ENCODE measurements around the gene LRRC7.
"Not testable (repeated sequence)": the region's sequence is repeated elsewhere in the genome, so short reads cannot be mapped to it uniquely, and the experiment has no call there.

The LRRC7 gene

GRCh38 chr1:69911301-69911801 is 343.6 kb downstream of the LRRC7 start:
- no peak for DNase-seq

DNA sequence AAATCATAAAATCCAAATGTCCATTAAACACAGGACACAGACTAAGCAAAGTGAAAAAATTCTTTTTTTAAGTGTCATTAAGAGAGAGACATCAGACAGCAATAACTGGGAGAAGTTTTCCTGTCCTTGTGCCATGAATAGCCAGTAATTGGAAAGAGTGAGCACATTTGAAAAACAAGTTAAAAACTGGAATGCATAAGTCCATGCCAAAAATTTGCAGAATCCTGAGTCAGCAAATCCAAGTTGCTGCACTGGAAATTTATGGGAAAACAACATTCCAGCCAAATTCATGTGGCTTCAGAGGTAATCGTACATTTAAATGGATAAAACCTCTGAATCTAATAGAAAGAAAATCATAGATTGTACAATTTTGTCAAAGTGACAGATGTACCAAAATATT is 346.3 kb downstream of the LRRC7 start:
- no peak for DNase-seq

- DNase-seq: no peak
These were observed 347.4 kb downstream of the LRRC7 start for GRCh38 chr1:69914976-69915765.

GRCh38 chr1:69919129-69919921 is 351.6 kb downstream of the LRRC7 start:
- no peak for DNase-seq

DNA sequence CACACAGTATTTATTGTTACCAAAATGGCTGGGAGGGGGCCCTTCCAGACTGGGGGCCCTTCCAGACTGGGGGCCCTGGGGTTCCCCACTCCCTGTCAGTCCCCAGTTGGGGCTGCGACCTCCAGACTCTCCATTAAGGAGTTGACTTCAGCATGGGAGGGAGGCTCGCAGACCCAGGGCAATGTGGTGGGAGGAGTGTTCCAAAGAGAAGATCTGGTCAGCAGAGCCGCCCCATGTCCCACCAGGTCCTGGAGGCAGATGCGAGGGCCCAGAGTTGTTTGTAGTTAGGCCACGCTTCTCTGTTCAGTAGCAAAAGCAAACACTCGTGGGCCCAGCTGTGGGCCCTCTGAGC is 352.2 kb downstream of the LRRC7 start:
- DNase-seq: no peak

DNA sequence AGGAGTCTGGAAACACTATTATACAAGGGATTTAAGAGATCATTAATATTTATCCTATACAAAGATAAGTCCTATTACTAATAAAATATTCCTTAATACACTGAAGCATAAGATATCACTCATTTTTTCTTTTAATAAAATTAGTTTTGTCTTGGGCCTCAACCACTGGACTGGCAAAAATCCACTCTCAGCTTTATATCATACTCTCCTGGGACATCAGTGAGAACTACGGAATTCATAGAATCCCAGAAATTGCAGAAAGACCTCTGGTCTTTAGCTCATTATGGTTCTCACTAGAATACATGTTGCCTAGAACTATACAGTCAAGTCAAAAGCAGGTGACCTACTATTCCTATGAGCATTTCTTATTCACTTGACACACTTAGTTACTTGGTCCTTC is 352.7 kb downstream of the LRRC7 start:
- DNase-seq: no peak

DNA sequence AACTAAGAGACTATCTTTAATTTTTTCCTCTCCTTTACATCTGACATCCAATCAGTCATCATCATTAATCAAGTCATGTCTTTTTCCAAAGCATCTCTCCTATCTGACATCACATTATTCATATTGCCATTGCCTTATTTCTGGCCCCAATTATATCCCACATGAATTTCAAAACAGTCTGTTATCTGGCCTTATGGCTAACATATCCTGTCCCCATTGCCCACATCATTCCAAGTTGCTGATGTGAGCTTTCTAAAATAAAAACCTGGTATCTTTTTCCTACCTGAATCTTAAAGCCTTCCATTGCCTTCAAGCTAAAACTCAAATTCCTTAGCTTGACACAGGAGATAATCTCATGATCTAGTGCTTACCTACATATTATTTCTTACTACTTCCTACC is 353.8 kb downstream of the LRRC7 start:
- no peak for DNase-seq

- DNase-seq: not testable (repeated sequence)
These were observed 360.5 kb downstream of the LRRC7 start for GRCh38 chr1:69928234-69928633.

GRCh38 chr1:69929308-69930057 is 361.8 kb downstream of the LRRC7 start:
- DNase-seq: no peak

DNA sequence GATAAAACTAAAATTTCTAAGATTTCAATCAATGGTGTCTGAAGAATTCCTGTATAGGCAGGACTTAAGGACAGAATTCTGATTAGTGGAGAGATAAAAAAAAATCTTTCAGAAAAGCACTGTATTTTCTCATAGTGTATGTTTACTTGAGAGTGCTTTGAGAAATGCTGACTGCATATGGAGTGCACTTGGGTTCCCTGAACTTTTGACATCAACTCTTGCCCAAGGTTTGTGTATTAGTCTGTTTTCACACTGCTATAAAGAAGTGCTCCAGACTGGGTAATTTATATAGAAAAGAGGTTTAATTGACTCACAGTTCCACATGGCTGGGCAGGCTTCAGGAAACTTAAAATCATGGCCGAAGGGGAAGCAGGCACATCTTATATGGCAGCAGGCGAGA is 362.7 kb downstream of the LRRC7 start:
- DNase-seq: no peak

DNA sequence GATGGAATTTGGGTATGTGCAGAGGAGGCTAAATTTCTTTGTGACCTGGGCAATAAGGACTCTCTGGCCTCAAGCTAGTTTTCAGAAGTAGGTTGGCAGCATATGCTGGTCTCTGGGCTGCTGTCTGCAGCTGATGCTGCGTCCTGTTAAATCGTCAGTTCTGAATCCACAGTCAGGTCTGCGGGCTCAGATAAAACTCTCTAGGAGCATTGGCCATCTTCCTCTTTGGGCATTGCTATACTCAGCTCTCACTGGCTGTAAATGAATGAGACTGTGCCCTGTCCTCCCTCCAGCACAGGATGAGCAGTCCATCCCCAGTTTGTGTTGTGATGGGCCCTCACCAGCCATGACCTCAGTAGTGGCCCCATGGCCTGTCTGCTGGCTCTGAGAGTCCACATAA is 365.0 kb downstream of the LRRC7 start:
- DNase-seq: no peak

- DNase-seq: no peak
These were observed 372.5 kb downstream of the LRRC7 start for GRCh38 chr1:69940231-69940630.

DNA sequence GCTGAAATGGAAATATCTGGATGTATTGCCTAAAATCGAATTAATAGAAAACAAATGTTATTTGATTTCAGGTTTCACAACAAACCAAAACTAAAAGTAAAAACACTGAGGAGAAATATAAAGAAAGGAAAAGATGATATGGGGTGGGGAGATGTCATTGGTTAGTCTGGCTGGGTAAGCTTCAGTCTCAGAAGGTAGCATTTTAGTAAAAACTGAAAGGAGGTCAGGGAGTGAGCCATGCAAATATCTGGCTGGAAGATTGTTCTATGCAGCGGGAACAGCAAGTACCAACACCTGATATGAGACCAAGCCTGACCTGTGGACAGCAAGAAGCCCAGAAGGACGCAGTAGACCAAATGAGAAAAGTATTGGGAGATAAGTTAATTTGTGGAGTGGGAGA is 373.1 kb downstream of the LRRC7 start:
- no peak for DNase-seq

- no peak for DNase-seq
These were observed 375.3 kb downstream of the LRRC7 start for GRCh38 chr1:69943030-69943429.

DNA sequence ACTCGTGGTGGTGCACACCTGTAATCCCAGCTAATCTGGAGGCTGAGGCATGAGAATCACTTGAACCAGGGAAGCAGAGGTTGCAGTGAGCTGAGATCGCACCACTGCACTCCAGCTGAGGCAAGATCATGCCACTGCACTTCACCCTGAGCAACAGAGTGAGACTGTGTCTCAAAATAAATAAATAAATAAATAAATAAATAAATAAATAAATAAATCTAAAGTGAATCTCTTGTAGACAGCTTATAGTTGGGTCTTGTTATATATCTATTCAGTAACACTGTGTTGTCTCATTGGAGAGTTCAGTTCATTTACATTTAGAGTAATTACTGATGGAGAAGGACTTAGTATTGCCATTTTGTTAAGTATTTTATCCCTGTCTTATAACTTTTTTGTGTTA is 379.2 kb downstream of the LRRC7 start:
- no peak for DNase-seq

DNA sequence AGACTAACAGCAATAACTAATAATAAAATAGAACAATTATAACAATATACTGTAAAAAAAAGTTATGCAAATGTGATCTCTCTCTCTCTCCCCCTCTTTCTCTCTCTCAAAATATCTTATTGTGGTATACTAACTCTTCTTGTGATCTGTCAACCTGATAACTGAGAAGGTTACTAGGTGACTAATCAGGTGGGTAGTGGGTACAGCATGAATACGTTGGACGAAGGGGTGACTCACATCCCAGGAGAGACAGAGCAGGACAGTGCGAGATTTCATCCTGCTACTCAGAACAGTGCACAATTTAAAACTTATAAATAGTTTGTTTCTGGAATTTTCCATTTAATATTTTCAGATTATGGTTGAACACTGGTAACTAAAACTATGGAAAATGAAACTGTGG is 380.1 kb downstream of the LRRC7 start:
- no peak for DNase-seq

DNA sequence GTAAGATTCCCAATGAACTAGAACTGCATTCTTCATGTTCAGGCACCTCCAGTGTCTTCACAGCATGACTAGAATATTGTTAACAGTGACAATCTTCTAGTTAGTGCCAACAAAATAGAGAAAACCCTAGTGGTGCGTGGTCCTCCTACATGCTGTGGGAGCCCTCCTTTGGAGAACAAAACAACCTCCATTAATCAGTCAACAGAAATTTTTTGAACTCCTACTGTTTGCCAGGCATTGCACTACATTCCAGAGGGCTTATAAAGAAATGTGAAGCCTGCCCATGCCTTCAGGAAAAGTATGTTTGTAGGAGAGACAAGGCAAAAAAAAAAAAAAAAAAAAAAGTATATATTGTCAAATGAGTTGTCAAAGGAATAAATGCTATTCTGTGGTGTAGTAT is 385.0 kb downstream of the LRRC7 start:
- no peak for DNase-seq

DNA sequence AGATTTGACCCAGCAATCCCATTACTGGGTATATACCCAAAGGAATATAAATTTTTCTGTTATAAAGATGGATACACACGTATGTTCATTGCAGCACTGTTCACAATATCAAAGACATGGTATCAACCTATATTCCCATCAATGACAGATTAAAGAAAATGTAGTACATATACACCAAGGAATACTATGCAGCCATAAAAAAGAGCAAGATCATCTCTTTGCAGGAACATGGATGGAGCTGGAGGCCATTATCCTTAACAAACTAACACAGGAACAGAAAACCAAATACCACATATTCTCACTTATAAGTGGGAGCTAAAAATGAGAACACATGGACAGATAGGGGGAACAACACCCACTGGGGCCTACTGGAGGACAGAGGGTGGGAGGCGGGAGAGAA is 394.7 kb downstream of the LRRC7 start:
- not testable (repeated sequence) for DNase-seq

- DNase-seq: no peak
These were observed 399.6 kb downstream of the LRRC7 start for GRCh38 chr1:69967245-69967766.

- DNase-seq: no peak
These were observed 409.2 kb downstream of the LRRC7 start for GRCh38 chr1:69976896-69977295.

DNA sequence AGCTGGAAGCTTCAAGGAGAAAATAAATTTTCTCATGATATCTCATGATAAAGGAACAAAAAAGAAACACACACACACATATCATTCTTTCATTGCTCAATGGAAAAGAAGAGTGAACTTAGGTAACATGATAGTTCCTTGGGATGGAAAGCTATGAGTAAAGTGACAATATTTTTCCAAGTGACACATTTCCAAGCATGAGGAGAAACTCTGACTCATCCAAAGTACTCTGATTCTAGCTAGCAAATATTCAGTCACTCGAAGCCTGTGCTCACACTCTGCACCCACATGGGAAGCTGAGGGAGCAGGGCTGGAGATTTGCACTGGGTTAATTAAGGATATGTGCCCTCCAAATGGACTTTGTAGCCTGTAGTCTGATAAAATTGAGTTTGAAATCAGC is 415.3 kb downstream of the LRRC7 start:
- no peak for DNase-seq

- no peak for DNase-seq
These were observed 417.7 kb downstream of the LRRC7 start for GRCh38 chr1:69985376-69985775.

- no peak for DNase-seq
These were observed 418.2 kb downstream of the LRRC7 start for GRCh38 chr1:69985901-69986439.
